ENCODE results near the gene AGAP1.

The AGAP1 gene

GRCh38 chr2:235719146-235719942 lies 225.5 kb downstream of the AGAP1 start:
- FAIRE-seq (no peak), DNase-seq (ENCODE audit: insufficient read length) (no peak)
- TF ChIP-seq TAF1 (IDR thresholded peaks at IDR 0.05; ENCODE audit: borderline replicate concordance, low read depth, low read length) = no peak
- no peak for TF ChIP-seq POLR2AphosphoS5 (IDR thresholded peaks at IDR 0.05; ENCODE audit: low read depth, low read length)
- no peak for TF ChIP-seq POLR2A (IDR thresholded peaks at IDR 0.05; ENCODE audit: low read depth, low read length)

GRCh38 chr2:235721625-235722024 lies 227.8 kb downstream of the AGAP1 start:
- FAIRE-seq = no peak
- DNase-seq (ENCODE audit: insufficient read length) = no peak
- no peak for TF ChIP-seq POLR2AphosphoS5 (IDR thresholded peaks at IDR 0.05; ENCODE audit: low read depth, low read length)
- no peak for TF ChIP-seq POLR2A (IDR thresholded peaks at IDR 0.05; ENCODE audit: low read depth, low read length)
- no peak for TF ChIP-seq TAF1 (IDR thresholded peaks at IDR 0.05; ENCODE audit: borderline replicate concordance, low read depth, low read length)

- DNase-seq (ENCODE audit: insufficient read length) (no peak), FAIRE-seq (no peak)
- TF ChIP-seq POLR2AphosphoS5 (IDR thresholded peaks at IDR 0.05; ENCODE audit: low read depth, low read length) = no peak
- TF ChIP-seq TAF1 (IDR thresholded peaks at IDR 0.05; ENCODE audit: borderline replicate concordance, low read depth, low read length) = no peak
- no peak for TF ChIP-seq POLR2A (IDR thresholded peaks at IDR 0.05; ENCODE audit: low read depth, low read length)
These were observed 229.0 kb downstream of the AGAP1 start for GRCh38 chr2:235722869-235723268.

- DNase-seq (ENCODE audit: insufficient read length) (no peak), FAIRE-seq (no peak)
- TF ChIP-seq TAF1 (IDR thresholded peaks at IDR 0.05; ENCODE audit: borderline replicate concordance, low read depth, low read length) = no peak
- TF ChIP-seq POLR2AphosphoS5 (IDR thresholded peaks at IDR 0.05; ENCODE audit: low read depth, low read length) = no peak
- TF ChIP-seq POLR2A (IDR thresholded peaks at IDR 0.05; ENCODE audit: low read depth, low read length) = no peak
These were observed 229.5 kb downstream of the AGAP1 start for GRCh38 chr2:235723371-235723770.

- no peak for DNase-seq (ENCODE audit: insufficient read length)
- FAIRE-seq = no peak
- TF ChIP-seq POLR2AphosphoS5 (IDR thresholded peaks at IDR 0.05; ENCODE audit: low read depth, low read length) (no peak), POLR2A (IDR thresholded peaks at IDR 0.05; ENCODE audit: low read depth, low read length) (no peak), TAF1 (IDR thresholded peaks at IDR 0.05; ENCODE audit: borderline replicate concordance, low read depth, low read length) (no peak)
These were observed 230.1 kb downstream of the AGAP1 start for GRCh38 chr2:235723811-235724465.

GRCh38 chr2:235725016-235725489 lies 231.2 kb downstream of the AGAP1 start:
- TF ChIP-seq TAF1 (IDR thresholded peaks at IDR 0.05; ENCODE audit: borderline replicate concordance, low read depth, low read length) = no peak
- no peak for TF ChIP-seq POLR2AphosphoS5 (IDR thresholded peaks at IDR 0.05; ENCODE audit: low read depth, low read length)
- no peak for TF ChIP-seq POLR2A (IDR thresholded peaks at IDR 0.05; ENCODE audit: low read depth, low read length)
- no peak for FAIRE-seq
- DNase-seq (ENCODE audit: insufficient read length) = no peak

GRCh38 chr2:235725841-235726240 lies 232.0 kb downstream of the AGAP1 start:
- no peak for TF ChIP-seq TAF1 (IDR thresholded peaks at IDR 0.05; ENCODE audit: borderline replicate concordance, low read depth, low read length)
- no peak for TF ChIP-seq POLR2AphosphoS5 (IDR thresholded peaks at IDR 0.05; ENCODE audit: low read depth, low read length)
- TF ChIP-seq POLR2A (IDR thresholded peaks at IDR 0.05; ENCODE audit: low read depth, low read length) = no peak
- DNase-seq (ENCODE audit: insufficient read length) (no peak), FAIRE-seq (no peak)

- no peak for FAIRE-seq
- DNase-seq (ENCODE audit: insufficient read length) = no peak
- TF ChIP-seq TAF1 (IDR thresholded peaks at IDR 0.05; ENCODE audit: borderline replicate concordance, low read depth, low read length) (no peak), POLR2A (IDR thresholded peaks at IDR 0.05; ENCODE audit: low read depth, low read length) (no peak), POLR2AphosphoS5 (IDR thresholded peaks at IDR 0.05; ENCODE audit: low read depth, low read length) (no peak)
These were observed 232.7 kb downstream of the AGAP1 start for GRCh38 chr2:235726554-235726953.

- FAIRE-seq (no peak), DNase-seq (ENCODE audit: insufficient read length) (no peak)
- TF ChIP-seq TAF1 (IDR thresholded peaks at IDR 0.05; ENCODE audit: borderline replicate concordance, low read depth, low read length) (no peak), POLR2AphosphoS5 (IDR thresholded peaks at IDR 0.05; ENCODE audit: low read depth, low read length) (no peak), POLR2A (IDR thresholded peaks at IDR 0.05; ENCODE audit: low read depth, low read length) (no peak)
These were observed 233.3 kb downstream of the AGAP1 start for GRCh38 chr2:235727174-235727573.

- DNase-seq (ENCODE audit: insufficient read length) (no peak), FAIRE-seq (no peak)
- no peak for TF ChIP-seq POLR2AphosphoS5 (IDR thresholded peaks at IDR 0.05; ENCODE audit: low read depth, low read length)
These were observed 234.3 kb downstream of the AGAP1 start for GRCh38 chr2:235727891-235728799.

Data from GM12892 (cell line).